ENCODE measurements around the gene NHLRC2.

- TF ChIP-seq, protein P1, sequence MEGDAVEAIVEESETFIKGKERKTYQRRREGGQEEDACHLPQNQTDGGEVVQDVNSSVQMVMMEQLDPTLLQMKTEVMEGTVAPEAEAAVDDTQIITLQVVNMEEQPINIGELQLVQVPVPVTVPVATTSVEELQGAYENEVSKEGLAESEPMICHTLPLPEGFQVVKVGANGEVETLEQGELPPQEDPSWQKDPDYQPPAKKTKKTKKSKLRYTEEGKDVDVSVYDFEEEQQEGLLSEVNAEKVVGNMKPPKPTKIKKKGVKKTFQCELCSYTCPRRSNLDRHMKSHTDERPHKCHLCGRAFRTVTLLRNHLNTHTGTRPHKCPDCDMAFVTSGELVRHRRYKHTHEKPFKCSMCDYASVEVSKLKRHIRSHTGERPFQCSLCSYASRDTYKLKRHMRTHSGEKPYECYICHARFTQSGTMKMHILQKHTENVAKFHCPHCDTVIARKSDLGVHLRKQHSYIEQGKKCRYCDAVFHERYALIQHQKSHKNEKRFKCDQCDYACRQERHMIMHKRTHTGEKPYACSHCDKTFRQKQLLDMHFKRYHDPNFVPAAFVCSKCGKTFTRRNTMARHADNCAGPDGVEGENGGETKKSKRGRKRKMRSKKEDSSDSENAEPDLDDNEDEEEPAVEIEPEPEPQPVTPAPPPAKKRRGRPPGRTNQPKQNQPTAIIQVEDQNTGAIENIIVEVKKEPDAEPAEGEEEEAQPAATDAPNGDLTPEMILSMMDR (conservative IDR thresholded peaks at IDR 0.05; ENCODE audit: low read depth in 2 of 2), result no peak
- TF ChIP-seq, protein P2, sequence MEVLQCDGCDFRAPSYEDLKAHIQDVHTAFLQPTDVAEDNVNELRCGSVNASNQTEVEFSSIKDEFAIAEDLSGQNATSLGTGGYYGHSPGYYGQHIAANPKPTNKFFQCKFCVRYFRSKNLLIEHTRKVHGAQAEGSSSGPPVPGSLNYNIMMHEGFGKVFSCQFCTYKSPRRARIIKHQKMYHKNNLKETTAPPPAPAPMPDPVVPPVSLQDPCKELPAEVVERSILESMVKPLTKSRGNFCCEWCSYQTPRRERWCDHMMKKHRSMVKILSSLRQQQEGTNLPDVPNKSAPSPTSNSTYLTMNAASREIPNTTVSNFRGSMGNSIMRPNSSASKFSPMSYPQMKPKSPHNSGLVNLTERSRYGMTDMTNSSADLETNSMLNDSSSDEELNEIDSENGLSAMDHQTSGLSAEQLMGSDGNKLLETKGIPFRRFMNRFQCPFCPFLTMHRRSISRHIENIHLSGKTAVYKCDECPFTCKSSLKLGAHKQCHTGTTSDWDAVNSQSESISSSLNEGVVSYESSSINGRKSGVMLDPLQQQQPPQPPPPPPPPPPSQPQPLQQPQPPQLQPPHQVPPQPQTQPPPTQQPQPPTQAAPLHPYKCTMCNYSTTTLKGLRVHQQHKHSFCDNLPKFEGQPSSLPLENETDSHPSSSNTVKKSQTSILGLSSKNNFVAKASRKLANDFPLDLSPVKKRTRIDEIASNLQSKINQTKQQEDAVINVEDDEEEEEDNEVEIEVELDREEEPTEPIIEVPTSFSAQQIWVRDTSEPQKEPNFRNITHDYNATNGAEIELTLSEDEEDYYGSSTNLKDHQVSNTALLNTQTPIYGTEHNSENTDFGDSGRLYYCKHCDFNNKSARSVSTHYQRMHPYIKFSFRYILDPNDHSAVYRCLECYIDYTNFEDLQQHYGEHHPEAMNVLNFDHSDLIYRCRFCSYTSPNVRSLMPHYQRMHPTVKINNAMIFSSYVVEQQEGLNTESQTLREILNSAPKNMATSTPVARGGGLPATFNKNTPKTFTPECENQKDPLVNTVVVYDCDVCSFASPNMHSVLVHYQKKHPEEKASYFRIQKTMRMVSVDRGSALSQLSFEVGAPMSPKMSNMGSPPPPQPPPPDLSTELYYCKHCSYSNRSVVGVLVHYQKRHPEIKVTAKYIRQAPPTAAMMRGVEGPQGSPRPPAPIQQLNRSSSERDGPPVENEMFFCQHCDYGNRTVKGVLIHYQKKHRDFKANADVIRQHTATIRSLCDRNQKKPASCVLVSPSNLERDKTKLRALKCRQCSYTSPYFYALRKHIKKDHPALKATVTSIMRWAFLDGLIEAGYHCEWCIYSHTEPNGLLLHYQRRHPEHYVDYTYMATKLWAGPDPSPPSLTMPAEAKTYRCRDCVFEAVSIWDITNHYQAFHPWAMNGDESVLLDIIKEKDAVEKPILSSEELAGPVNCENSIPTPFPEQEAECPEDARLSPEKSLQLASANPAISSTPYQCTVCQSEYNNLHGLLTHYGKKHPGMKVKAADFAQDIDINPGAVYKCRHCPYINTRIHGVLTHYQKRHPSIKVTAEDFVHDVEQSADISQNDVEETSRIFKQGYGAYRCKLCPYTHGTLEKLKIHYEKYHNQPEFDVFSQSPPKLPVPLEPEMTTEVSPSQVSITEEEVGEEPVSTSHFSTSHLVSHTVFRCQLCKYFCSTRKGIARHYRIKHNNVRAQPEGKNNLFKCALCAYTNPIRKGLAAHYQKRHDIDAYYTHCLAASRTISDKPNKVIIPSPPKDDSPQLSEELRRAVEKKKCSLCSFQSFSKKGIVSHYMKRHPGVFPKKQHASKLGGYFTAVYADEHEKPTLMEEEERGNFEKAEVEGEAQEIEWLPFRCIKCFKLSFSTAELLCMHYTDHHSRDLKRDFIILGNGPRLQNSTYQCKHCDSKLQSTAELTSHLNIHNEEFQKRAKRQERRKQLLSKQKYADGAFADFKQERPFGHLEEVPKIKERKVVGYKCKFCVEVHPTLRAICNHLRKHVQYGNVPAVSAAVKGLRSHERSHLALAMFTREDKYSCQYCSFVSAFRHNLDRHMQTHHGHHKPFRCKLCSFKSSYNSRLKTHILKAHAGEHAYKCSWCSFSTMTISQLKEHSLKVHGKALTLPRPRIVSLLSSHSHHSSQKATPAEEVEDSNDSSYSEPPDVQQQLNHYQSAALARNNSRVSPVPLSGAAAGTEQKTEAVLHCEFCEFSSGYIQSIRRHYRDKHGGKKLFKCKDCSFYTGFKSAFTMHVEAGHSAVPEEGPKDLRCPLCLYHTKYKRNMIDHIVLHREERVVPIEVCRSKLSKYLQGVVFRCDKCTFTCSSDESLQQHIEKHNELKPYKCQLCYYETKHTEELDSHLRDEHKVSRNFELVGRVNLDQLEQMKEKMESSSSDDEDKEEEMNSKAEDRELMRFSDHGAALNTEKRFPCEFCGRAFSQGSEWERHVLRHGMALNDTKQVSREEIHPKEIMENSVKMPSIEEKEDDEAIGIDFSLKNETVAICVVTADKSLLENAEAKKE (CRISPR knock-in tag; IDR thresholded peaks at IDR 0.05), result no peak
- no peak for TF ChIP-seq EZH2 (IDR thresholded peaks at IDR 0.05; ENCODE audit: low read depth, unreplicated experiment)
- TF ChIP-seq POLR2AphosphoS5 (IDR thresholded peaks at IDR 0.05; ENCODE audit: low read depth), result no peak
- TF ChIP-seq CREB1 (CRISPR knock-in tag; IDR thresholded peaks at IDR 0.05; ENCODE audit: low read depth), result no peak
Observed at GRCh38 chr10:113867904-113868303, 13.4 kb downstream of the NHLRC2 start.

Measured in GM23338 (cell line).